Measurements from ENCODE around the gene CES2.
A peak's percentile ranks its signal among the peaks of the same experiment; 100 is the strongest.
"Not testable (repeated sequence)": the region's sequence is repeated elsewhere in the genome, so short reads cannot be mapped to it uniquely, and the experiment has no call there.

Gene CES2, protein sequence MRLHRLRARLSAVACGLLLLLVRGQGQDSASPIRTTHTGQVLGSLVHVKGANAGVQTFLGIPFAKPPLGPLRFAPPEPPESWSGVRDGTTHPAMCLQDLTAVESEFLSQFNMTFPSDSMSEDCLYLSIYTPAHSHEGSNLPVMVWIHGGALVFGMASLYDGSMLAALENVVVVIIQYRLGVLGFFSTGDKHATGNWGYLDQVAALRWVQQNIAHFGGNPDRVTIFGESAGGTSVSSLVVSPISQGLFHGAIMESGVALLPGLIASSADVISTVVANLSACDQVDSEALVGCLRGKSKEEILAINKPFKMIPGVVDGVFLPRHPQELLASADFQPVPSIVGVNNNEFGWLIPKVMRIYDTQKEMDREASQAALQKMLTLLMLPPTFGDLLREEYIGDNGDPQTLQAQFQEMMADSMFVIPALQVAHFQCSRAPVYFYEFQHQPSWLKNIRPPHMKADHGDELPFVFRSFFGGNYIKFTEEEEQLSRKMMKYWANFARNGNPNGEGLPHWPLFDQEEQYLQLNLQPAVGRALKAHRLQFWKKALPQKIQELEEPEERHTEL

DNA sequence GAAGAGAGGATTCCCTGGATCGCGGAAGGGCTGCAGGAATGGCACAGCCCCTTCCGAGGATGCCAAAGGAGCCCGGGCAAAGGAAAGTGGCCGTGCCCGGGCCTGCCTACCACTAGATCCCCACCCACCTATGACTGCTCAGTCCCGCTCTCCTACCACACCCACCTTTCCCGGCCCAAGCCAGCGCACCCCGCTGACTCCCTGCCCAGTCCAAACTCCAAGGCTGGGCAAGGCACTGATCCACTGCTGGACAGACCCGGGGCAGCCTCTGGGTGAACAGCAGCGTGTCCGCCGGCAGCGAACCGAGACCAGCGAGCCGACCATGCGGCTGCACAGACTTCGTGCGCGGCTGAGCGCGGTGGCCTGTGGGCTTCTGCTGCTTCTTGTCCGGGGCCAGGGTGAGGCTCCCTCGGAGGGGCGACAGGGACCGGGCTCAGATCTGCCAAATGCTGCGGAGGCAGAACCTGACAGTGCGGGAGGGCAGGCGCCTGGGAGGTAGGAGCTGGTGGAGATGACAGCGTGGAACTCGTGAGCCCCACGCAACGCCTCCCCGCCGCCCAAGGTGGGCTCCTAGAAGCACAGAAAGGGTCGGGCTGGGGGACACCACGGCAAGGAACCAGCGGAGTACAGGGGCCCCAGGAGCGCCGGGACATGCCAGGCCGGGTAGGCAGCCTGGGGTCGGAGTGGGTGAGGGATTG is at the start of gene CES2:
Gene CES2, plus strand, starts transcription at position 203 of the 698 bp plus-strand sequence. Its CDS starts 120 bp downstream, at position 323.
- no peak for DNase-seq

GRCh38 chr16:66886321-66886720 is 49.0 kb upstream of the CES2 start:
- DNase-seq = no peak

DNA sequence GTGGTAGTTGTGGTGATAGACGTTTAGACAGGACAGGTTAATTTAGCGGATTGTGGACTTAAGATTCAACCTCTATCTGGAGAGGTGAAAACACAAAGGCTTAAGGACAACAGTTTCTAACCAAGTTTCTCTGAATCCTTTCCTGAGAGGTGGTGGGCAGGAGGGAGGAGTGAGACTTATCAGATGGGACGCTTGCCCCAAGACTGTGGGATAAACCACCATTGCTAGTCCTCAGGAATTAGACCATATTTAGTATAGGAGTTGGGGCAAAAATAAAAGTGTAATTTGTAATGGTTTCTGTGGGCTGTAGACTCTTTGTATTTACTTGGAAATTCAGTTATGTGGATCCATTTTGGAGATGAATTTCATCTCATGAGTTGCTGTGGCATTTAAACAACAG is 48.4 kb upstream of the CES2 start:
- DNase-seq = no peak

- DNase-seq = no peak
These were observed 46.4 kb upstream of the CES2 start for GRCh38 chr16:66888647-66889615.

DNA sequence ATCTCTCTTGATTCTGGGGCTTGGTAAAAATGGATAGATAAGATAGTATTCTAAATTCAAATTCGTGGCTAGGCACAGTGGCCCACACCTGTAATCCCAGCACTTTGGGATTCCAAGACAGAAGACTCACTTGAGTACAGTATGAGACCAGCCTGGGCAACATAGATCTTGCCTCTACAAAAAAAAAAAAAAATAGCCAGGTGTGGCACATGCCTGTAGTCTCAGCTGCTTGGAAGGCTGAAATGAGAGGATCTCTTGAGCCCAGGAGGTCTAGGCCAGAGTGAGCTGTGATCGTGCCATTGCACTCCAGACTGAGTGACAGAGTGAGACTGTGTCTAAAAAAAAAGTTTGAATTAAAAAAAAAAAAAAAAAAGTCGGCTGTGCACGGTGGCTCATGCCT is 45.7 kb upstream of the CES2 start:
- no peak for DNase-seq

DNA sequence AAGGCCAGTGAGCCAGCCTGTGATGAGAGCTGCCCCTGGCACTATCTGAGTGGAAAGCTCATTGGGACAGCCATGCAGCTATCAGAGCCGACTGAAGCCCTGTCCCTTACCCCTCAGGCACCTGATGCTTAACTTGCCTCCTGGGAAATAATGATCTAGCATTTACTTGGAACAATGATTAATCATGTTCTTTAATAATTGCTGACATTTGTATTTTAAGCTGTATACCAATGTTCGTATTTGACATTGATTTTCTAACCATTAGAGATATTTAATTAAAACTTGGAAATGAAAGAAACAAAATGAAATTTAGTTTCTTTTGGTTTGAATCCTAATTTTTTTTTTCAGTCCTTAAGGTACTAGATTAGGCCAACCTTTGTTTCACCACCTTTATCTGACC is 44.5 kb upstream of the CES2 start:
- DNase-seq = no peak

- DNase-seq = no peak
These were observed 44.0 kb upstream of the CES2 start for GRCh38 chr16:66891360-66891759.

GRCh38 chr16:66891797-66892196 is 43.5 kb upstream of the CES2 start:
- DNase-seq = no peak

GRCh38 chr16:66894055-66894454 is 41.3 kb upstream of the CES2 start:
- DNase-seq = no peak

DNA sequence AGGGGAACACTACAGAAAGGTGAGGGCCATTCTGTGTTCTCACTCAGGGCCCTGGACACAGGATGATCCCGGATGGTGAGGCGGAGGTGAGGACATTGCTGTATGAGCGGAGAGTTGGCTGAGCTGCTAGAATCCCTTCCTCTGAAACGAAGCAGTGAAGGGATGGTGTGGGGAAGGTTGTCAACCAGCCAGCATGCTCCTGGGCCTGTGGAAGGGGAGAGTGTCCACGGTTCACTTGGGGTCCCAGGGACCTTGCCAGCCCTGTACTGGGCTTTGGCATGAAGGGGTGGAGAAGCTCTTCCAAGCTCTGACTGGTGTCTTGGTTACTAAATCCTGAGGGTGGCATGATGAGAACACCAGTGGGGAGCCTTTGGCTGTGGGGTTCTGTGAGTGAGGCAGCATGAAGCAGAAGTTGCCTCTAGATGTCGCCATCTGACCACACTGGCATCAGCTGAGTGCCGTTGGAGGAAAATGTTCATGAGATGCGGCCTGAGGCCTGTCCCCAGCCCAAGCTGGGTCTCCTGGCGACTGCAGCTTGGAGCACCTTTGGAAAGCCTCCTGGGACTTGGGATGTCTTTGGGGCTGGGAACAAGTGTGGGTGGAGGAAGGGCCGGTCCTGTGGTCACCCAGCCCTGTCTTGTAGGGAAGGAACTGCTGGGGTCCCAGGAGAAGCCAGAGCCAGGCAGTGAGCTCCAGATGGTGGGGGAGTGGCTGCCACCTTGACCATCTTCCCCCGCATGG is 40.2 kb upstream of the CES2 start:
- DNase-seq = no peak

DNA sequence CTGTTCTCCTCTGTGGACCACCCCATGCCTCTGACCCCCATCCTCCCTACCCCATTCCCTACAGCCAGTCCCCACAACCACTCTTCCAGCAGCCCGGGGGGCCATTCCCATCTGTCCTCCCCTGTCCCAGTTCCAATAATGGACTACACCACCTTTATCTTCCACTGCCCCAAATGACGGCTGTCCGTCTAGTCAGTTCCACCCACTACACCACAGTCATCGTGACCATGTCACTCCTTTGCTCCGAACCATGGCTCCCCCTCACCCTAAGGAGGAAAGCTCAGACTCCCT is 39.7 kb upstream of the CES2 start:
- no peak for DNase-seq

DNA sequence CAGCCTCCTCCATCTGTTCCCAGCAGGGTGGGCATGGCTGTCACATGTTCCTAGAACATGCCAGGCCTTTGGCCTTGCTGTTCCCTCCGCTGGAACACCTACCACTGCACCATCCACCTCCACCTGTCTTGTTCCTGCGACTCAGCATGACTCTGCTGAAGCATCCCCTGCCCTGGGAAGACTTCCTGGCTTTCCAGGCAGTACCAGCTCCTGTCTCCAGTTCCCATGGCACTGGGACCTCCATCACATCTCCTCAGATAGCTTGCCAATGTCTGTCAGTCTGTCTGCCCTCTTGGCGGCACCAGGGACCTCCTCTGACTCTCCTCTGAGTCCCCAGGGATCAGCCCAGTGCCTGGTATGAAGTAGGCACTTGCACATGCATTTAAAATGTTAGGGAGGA is 39.3 kb upstream of the CES2 start:
- DNase-seq = no peak

GRCh38 chr16:66896682-66897081 is 38.6 kb upstream of the CES2 start:
- DNase-seq = not testable (repeated sequence)

GRCh38 chr16:66898207-66898606 is 37.1 kb upstream of the CES2 start:
- DNase-seq = no peak

DNA sequence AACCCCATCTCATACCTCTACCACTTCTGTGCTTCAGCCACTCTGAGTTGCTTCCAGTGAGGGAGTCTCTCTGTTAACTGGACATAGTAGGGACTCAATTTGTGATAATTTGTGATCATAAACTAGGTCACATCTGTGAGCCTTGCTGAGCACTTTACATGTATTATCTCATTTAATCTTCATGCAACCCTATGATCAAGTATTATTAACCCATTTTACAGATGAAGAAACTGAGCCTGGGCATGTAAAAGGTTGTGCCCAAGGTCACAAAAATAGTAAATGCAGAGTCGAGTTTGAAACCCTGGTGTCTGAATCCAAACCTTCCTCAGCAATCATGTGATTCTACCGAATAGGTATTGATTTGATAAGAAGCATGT is 36.4 kb upstream of the CES2 start:
- DNase-seq = no peak

DNA sequence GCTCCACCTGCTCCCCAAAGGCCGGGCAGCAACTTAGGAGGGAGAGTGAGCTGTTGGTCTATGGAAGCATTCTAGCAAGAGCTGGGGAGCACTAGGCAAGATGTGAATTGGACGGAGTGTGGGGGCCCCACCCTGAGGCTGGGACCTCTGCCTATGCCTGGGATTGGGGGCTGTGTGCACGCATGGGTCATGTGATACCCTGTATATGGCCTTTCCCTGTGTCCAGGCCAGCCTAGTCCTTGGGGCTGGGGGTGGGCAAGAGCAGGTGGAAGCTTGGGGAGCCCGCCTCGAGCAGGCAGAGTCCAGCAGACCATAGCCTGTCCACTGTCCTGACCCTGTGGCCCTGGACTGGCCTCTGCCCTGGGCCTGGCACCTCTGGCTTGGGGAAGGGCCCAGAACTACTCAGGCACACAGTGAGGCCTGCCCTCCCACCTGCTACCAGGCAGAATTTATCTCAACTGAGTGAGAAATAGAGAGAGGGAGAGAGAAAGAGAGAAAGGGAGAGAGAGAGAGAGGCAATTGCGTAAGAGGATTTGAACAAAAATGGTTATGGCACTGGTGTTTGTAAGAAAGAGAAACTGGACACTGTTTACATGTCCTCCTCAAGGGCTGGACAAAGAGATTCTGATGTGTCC is 35.9 kb upstream of the CES2 start:
- DNase-seq = no peak

DNA sequence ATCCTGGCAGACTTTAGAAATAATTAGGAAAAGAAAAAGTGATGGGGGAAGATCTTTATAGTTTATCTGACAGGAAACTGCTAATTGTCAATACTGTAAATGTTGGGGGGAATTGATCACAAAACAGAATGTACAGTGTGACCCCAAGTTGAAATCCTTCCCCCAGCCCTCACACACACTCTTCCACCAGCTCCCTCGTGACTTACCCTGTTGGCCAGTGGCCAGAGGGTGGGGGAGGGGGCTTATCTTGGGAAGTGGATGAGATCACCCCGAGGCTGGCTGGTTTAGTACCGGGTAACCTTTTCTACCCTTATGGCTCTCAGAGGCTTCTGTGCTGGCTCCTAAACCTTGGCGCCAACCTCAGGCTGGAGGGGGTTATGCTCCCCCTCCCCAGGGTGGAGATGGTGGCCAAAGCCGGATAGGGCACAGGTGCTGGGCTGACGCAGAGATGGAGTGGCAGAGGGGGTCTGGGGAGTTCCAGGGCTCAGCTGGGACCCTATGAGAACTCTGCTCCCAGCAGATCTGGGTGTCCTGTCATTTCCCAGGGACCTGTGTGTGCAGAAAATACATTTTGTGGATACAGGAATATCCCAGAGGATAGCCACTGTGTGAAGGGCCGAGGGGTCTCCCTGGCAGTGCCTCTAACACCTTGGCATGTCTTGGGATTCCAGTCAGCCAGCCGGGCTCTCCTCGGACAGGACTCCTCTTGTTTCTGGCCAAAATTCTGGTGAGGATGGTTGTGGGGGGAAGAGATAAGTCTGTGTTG is 35.2 kb upstream of the CES2 start:
- peak; percentile 31 for DNase-seq

- no peak for DNase-seq
These were observed 34.4 kb upstream of the CES2 start for GRCh38 chr16:66900721-66901441.

DNA sequence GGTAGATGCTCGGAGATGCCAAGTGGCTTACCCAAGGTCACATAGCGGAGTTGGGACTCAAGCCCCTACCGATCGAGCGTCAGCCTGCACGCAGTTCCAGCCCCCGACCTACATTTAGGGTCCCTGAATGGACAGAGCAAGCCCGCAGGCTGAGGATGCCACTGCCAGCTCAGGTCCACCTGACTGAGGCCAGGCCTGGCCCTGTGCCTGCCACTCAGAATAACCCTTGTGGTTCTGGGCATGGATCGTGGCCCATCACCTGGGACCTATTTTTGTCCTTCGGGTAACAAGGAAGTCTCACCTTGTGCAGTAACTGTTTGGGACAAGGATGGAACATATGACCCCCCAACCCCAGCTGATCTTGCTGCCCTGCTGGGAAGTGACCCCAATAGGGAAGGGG is 33.7 kb upstream of the CES2 start:
- DNase-seq = no peak

Measured in GOT3 (cell line).